Mammary epithelial cell (primary cell): ENCODE results near the gene KRT1.

Experiments
- EZH2 ChIP-seq: IDR thresholded peaks from 2 replicates; pipeline ENCODE4 v1.6.1; 2012; ENCODE audit warnings: low read length, inconsistent platforms, borderline replicate concordance
- TF ChIP-seq, protein P1 (sequence below), 2 donors: IDR thresholded peaks in 1 of 2; conservative IDR thresholded peaks in 1 of 2; 2 replicates each; pipeline ENCODE4 v1.5.1; 2011 to 2012; ENCODE audit warnings: inconsistent platforms in 2 of 2, low read length in 2 of 2, mild to moderate bottlenecking in 2 of 2, control low read depth in 1 of 2, low read depth in 1 of 2; ENCODE audit not compliant: insufficient read depth in 1 of 2; ENCODE audit errors: extremely low read depth in 1 of 2

DNA sequence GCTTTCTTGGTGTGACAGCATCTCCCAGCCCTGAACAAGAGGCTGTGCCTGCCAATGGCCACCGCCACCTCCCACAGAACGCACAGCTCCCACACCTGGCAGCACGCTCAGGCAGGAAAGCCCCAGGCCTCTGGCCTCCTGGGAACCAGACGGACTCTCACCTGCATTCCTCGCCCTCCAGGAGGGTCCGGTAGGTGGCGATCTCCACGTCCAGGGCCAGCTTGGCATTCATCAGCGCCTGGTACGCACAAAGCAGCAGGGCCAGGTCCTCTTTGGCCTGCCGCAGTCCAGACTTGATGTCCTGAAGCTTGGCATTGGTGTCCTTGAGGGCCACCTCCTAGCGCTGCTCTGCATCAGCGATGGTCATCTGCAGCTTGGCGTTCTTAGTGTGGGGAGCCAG is 35.2 kb upstream of the KRT1 start:
- TF ChIP-seq, protein P1, sequence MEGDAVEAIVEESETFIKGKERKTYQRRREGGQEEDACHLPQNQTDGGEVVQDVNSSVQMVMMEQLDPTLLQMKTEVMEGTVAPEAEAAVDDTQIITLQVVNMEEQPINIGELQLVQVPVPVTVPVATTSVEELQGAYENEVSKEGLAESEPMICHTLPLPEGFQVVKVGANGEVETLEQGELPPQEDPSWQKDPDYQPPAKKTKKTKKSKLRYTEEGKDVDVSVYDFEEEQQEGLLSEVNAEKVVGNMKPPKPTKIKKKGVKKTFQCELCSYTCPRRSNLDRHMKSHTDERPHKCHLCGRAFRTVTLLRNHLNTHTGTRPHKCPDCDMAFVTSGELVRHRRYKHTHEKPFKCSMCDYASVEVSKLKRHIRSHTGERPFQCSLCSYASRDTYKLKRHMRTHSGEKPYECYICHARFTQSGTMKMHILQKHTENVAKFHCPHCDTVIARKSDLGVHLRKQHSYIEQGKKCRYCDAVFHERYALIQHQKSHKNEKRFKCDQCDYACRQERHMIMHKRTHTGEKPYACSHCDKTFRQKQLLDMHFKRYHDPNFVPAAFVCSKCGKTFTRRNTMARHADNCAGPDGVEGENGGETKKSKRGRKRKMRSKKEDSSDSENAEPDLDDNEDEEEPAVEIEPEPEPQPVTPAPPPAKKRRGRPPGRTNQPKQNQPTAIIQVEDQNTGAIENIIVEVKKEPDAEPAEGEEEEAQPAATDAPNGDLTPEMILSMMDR (conservative IDR thresholded peaks at IDR 0.05 in 1 of 2, IDR thresholded peaks at IDR 0.05 in 1 of 2; ENCODE audit: extremely low read depth in 1 of 2, insufficient read depth in 1 of 2, low read depth in 1 of 2, low read length in 2 of 2) = no peak
- no peak for TF ChIP-seq EZH2
